KBM-7 (cell line): ENCODE results near the gene LAMC1.
"Not testable (repeated sequence)": the region's sequence is repeated elsewhere in the genome, so short reads cannot be mapped to it uniquely, and the experiment has no call there.

Experiments
- DNase-seq: peaks from one replicate; pipeline ENCODE4 v3.0.0-alpha.2; 2015
- in situ Hi-C: fragments of 300-500 bp; cut with MboI; formaldehyde crosslinking; loops from 2 replicates; pipeline ENCODE4 v1.14.3; 2020; ENCODE audit warnings: low sequenced_read_pairs, low pct_unique_long_range_greater_than_20kb, mixed read lengths

The LAMC1 gene

DNA sequence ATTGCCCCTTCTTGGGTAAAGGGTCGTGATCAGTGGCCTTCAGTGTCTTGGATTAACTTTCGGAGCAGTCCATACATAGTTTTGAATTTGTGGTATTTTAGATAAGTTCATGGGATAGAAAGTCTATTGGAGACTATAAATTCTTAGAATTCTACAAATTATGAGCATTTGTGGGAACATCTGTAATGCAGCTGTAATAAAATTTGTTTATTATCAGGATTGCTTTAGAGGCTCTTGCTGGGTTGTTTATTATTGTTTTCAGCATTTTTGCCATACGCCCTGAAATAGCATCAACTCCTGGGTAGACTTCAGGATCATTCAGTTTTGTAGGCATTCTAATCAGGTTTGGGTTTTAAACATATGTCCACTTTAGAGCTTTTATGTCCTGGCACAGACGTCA lies 16.1 kb downstream of the LAMC1 start:
- DNase-seq, result no peak
- in situ Hi-C loops, result no loop called here

GRCh38 chr1:183039985-183040447 lies 16.8 kb downstream of the LAMC1 start:
- in situ Hi-C loops, result no loop called here
- DNase-seq, result peak; percentile 79

DNA sequence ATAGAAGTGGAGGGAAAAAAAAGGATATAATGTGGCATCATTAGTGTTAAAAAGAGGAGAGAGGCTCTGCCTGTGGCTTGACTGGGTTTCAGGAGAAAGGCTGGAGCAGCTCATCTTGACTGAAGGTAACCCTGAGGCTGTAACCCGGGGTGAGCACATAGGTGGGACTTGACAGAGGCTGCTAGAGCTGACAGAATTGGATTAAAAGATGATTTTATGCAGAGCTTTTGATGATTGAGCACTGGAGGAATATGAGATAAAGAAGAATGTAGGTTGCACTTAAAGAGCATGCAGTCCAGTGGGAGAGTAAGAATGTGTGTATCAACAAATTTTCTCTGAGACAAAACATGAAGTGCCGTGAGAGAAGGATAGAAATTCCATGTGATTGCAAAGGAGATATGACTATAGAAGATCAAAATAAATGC lies 17.3 kb downstream of the LAMC1 start:
- no peak for DNase-seq
- in situ Hi-C loops, result no loop called here

- no peak for DNase-seq
- in situ Hi-C loops, result no loop called here
Observed at GRCh38 chr1:183043254-183043653, 20.0 kb downstream of the LAMC1 start.

- DNase-seq, result no peak
- in situ Hi-C loops, result no loop called here
Observed at GRCh38 chr1:183043872-183044854, 20.9 kb downstream of the LAMC1 start.

DNA sequence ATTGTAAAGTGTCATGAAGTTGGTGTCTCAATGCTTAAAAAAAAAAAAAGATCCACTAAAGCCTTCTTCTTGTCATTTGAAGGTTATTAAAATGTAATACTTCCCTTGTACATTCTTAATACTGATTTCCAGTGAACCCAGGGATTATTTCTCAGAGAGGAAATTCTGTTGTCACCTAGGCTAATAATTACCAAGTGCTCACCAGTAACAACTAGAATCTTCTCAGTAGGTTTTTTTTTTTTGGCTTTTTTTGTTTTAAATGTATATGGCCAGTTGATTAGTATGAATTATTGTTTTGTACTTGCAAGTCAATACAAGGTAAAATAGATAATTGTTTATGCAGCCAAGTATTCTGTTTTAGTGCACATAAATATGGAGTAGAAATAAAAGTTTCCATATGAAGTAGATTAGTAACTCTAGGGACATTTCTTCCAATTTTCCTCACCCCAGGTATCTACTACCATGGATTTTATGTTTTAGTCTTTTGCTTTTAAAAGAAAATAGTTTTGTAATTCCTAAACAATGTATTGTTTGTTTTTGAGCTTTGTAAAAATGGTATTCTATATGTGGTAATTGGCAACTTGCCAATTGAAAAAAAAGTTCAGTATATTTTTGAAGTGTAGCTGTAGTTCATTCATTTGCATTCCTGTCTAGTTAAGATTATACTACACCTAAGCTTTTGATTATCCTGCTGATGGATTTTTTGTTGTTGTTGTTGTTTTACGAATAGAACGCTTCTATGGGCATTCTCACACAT lies 21.9 kb downstream of the LAMC1 start:
- in situ Hi-C loops, result no loop called here
- DNase-seq, result no peak

- in situ Hi-C loops, result no loop called here
- DNase-seq, result no peak
Observed at GRCh38 chr1:183048087-183049085, 25.2 kb downstream of the LAMC1 start.

- DNase-seq, result no peak
- in situ Hi-C loops, result no loop called here
Observed at GRCh38 chr1:183051546-183051945, 28.3 kb downstream of the LAMC1 start.

DNA sequence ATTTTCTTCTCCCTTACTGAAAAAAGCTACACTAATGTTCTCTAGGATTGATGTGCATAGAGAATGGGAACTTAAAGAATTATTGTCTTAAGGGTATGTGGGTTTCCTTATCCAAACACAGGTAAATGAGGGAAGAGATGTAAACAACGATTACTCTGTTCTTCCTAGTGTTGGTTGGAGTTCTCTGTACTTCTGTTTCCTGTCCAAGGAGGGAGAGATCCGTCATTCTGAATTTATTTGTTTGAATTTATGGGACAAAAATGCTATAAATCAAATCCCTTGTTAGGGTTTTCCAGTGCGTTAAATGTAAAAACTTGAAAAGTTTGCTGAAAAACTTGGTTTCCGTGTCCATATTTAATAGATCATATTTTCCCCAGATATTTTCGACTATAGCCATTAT lies 29.6 kb downstream of the LAMC1 start:
- in situ Hi-C loops, result no loop called here
- DNase-seq, result no peak

DNA sequence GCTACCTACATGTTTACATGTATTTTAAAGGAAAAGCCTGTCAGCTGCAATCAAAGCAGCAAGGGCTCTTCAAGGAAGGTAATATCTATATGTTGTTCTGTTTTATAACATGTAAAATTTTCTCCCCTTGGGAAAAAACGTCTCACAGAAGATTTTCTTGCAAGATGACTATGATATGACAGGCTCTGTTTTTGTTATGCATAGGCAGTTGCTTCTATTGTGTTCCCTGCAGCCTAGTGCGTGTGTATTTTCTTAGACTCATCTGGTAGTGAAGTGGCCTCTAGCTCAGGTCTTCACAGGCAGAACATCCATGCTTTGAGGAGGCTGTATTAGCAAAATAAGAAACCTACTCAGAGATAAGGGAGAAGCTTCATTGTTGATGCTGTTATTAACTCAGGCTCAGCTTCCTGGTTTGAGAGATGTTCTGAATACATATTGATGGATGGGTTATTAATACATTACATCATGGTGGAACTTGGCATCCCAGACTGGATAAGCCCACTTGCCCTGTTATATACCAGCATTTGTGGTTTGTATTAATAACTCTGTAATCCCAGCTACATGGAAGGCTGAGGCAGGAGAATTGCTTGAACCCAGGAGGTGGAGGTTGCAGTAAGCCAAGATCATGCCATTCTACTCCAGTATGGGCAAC lies 35.8 kb downstream of the LAMC1 start:
- no peak for DNase-seq
- in situ Hi-C loops, result no loop called here

DNA sequence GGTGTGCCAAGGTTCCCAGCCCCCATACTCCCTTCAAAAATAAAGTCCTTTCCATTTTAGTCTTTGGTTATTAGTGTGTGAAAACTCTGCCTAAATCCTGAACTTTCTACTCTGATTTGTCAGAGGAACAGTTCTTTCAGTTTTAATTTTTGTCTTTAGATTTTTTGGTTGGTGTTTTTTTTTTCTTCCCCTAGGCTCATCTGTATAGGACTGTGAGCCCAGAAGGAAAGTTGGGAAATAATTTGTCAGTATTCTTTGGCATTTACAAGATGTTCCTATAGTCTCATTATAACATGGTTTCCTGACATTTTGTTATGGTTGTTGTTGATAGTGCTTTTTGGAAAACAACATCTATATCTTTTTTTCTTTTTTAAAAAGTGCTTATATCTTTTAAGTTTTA lies 38.0 kb downstream of the LAMC1 start:
- in situ Hi-C loops, result no loop called here
- DNase-seq, result no peak

DNA sequence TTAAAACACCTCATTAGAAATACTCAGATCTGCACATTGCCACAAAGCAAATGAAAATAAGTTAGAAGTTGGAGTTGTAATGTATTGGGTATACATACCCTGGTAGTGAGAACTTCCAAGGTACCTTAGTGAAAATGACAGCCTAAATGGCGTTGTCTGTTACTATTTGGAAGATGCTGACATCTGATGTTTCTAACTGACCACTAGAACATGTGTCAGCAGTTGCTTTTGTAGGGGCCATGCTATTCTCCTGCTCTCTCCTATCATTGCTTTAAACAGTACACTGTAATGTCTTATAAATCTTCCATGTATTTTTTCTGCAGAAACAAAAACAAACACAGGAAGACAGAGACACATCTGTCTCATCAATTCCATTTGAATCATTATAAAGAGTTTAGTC lies 40.1 kb downstream of the LAMC1 start:
- in situ Hi-C loops, result no loop called here
- DNase-seq, result no peak

- DNase-seq, result no peak
- in situ Hi-C loops, result no loop called here
Observed at GRCh38 chr1:183065168-183065706, 42.0 kb downstream of the LAMC1 start.

GRCh38 chr1:183066432-183066831 lies 43.2 kb downstream of the LAMC1 start:
- DNase-seq, in situ Hi-C loops: not testable (repeated sequence)

DNA sequence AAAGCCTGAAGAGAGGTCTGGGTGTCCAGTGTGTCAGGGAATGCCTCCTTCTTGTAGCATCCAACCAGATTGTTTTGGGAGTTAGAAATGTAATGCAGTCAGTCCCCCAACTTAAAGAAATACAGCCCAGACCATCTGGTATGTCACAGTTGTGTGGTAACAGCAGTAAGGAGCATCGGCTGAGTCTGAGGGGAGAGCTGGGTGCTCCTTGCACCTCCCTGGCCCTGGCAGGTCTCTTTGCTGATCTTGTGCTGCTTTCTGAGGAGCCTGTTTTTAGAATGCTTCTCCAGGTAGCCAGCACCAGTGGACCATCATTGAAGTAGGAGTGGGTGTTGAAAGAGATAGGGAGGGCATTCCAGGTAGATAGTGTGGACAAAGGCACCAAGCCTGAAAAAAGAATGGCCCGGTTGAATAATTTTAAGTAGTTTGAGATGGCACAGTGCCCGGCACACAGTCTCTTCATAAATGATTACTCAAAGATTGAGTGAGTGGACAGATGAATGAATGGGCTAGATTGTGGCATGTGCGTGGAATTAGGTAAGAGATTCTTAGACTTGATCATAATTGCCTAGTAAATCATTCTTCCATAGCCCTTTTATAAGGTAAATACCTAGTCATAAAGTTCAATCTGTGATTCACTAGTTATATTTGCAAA lies 46.5 kb downstream of the LAMC1 start:
- in situ Hi-C loops, result no loop called here
- no peak for DNase-seq

DNA sequence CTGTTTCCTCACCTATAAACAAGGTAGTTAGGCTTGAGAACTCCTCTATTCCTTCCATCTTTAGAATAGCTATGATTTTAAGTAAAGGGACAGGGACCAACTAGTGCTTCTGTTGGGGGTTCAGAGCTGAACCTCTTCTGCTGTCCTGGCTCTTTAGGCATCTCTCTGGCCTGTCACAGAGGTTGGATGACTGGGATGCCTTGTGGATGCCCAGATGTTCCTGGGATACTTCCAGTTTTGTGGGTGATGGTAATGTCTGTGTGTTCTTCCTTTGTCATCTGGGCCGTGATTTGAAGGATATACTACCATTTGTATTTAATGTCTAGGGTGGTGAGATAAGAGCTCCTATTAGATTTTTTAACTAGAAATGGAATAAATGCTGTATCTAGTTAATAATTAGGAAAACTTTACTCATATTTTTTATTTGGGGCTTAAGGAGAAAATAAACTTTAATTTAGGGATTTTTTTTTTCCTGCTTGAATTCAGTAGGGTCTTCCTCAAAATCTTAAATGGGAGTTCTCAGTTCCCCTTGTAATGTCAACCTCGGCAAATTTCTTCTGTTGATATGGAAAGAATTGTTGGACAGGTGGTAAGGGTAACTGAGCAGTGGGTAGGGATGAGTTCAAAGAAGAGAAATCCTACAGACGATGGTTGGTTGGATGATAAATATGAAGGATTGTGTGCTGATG lies 47.2 kb downstream of the LAMC1 start:
- DNase-seq, result no peak
- in situ Hi-C loops, result no loop called here

DNA sequence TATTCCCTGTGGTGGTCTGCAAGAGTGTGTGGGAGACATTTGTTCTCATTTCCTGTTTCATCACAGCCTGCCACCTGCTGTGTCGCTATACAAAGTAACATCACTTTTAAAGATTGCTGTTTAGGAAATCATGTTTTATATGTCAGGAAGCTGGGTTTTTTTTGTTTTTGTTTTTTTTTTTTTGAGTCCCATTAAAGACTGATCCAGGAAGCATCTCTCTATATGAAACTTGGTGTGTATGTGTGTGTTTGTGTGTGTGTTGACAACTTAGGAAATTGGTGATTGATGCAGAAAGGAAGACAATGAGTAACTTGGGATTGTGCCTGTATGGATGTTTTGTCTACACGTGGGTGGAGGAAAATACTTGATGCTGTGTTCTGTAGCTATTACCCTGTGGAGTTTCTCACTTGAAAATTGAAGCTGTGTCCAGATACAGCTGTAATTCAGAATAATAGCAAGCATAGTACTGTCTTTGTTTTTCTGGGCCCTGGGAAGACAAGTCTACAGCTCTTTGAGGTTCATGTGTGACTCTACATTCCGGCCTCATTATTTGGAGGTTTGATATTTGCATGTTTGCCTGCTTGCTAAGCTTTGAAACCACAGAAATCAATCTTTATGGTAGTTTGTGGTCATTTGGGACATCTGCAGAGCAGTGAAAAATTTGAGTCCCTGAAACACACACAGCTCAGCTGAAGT lies 47.9 kb downstream of the LAMC1 start:
- in situ Hi-C loops, result no loop called here
- DNase-seq, result peak; percentile 80
